Vagina (tissue), 2 donors: ENCODE results near the gene TNKS1BP1. TPM values are rescaled to one million over a fixed set of nuclear protein-coding genes. Genes with fewer than 3 reads are reported as not detected.

Source experiments
- DNase-seq, 2 donors: peaks; one replicate each; pipeline ENCODE4 v3.0.0-alpha.2; 2017; ENCODE audit errors: extremely low spot score in 2 of 2
- H3K27ac ChIP-seq: fragments of 200-600 bp; sonication (generic); one replicate; pipeline ENCODE4 v1.5.1; 2019
- H3K27me3 ChIP-seq: fragments of 200-600 bp; sonication (generic); one replicate; pipeline ENCODE4 v1.5.1; 2019
- H3K36me3 ChIP-seq, 2 donors: fragments of 200-600 bp; sonication (generic); one replicate each; pipeline ENCODE4 v1.5.1; 2017 to 2019
- H3K4me1 ChIP-seq: fragments of 200-600 bp; sonication (generic); one replicate; pipeline ENCODE4 v1.5.1; 2019
- H3K4me3 ChIP-seq, 2 donors: fragments of 200-600 bp; sonication (generic); 1 replicate in 1 of 2; 2 replicates in 1 of 2; pipeline ENCODE4 v1.5.1; 2016 to 2019
- H3K9me3 ChIP-seq: fragments of 200-600 bp; sonication (generic); one replicate; pipeline ENCODE4 v1.5.1; 2019
- POLR2A ChIP-seq, 2 donors: fragments of 450-650 bp; IDR thresholded peaks; one replicate each; pipeline ENCODE4 v1.6.1; 2017; ENCODE audit warnings: antibody characterized with exemption in 2 of 2, mild to moderate bottlenecking in 2 of 2, moderate library complexity in 2 of 2
- POLR2AphosphoS5 ChIP-seq, 2 donors: sonication (generic); formaldehyde crosslinking; IDR thresholded peaks; one replicate each; pipeline ENCODE4 v1.9.0; 2017; ENCODE audit warnings: antibody characterized with exemption in 2 of 2, mild to moderate bottlenecking in 2 of 2, low read depth in 1 of 2; ENCODE audit not compliant: insufficient read depth in 1 of 2
- intact Hi-C: fragments of 100-400 bp; cut with DNase I; formaldehyde crosslinking; loops from one replicate; pipeline ENCODE4 v1.15.1; 2023
- total RNA-seq: library from RNA; depleted of rRNA; stranded (reverse); fragments of >200 nt; gene quantifications from one replicate; pipeline ENCODE4 v1.2.3, GENCODE V29; 2016
- TF ChIP-seq, protein P1 (sequence below), 3 experiments: fragments of 450-650 bp in 2 of 3; fragments of 200-600 bp in 1 of 3; sonication (generic) in 1 of 3; IDR thresholded peaks; one replicate each; pipeline ENCODE4 v1.5.1; 2017 to 2019; ENCODE audit warnings: antibody characterized with exemption in 3 of 3, mild to moderate bottlenecking in 2 of 3, moderate library complexity in 2 of 3

Gene TNKS1BP1
- total RNA-seq, 1 donor from 2014 or later = 159 TPM

DNA sequence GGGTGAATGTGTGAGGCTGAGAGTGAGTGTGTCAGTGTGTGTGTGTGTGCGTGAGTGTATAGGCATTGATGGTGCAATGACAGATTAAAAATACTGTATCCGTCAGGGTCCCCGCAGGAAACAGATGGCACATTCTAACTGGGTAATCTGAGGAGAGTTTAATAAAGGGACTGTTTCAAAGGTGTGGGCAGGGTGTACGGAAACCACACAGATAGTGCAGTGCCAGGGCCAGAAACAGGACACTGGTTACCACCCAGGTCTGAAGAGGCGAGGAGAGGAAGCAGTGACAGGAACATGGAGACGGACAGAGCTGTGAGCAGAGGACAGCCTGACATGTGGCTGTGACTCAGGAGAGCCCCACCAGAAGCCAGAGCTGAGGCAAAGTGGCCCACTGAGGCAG, 29.9 kb upstream of the TNKS1BP1 start:
- no peak overlapping the region for H3K27ac ChIP-seq
- H3K4me1 ChIP-seq = peaks cover 20% of the 10 kb centered on the region
- H3K9me3 ChIP-seq = no peaks in the 10 kb centered on the region
- H3K27me3 ChIP-seq = no peaks in the 10 kb centered on the region
- intact Hi-C loops = no loop called here
- no peak for TF ChIP-seq POLR2AphosphoS5 (IDR thresholded peaks at IDR 0.05; ENCODE audit: insufficient read depth in 1 of 2, low read depth in 1 of 2)
- TF ChIP-seq, protein P1, sequence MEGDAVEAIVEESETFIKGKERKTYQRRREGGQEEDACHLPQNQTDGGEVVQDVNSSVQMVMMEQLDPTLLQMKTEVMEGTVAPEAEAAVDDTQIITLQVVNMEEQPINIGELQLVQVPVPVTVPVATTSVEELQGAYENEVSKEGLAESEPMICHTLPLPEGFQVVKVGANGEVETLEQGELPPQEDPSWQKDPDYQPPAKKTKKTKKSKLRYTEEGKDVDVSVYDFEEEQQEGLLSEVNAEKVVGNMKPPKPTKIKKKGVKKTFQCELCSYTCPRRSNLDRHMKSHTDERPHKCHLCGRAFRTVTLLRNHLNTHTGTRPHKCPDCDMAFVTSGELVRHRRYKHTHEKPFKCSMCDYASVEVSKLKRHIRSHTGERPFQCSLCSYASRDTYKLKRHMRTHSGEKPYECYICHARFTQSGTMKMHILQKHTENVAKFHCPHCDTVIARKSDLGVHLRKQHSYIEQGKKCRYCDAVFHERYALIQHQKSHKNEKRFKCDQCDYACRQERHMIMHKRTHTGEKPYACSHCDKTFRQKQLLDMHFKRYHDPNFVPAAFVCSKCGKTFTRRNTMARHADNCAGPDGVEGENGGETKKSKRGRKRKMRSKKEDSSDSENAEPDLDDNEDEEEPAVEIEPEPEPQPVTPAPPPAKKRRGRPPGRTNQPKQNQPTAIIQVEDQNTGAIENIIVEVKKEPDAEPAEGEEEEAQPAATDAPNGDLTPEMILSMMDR (IDR thresholded peaks at IDR 0.05) = no peak
- no peak for TF ChIP-seq POLR2A (IDR thresholded peaks at IDR 0.05)
- DNase-seq = no peak
- no peaks in the 10 kb centered on the region for H3K36me3 ChIP-seq
- no peak overlapping the region for H3K4me3 ChIP-seq

DNA sequence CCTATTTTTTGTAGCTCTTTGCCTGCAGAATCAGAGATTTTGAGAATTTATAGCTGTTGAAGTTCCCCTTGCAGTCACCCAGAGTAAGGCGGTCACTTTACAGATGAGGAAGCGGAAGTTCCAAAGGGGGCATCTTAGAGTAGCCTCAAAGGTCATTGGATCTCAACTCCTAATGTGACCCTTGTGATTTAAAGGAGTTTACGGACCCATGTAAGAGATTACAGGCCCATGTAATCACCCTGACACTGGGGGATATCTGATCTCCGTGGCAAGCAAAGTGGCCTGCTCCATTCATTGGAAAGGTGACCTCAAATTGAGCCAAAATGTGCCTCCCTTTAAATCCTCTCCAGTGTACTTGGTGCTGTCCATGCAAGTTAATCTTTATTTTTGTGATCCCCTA, 29.1 kb upstream of the TNKS1BP1 start:
- H3K4me1 ChIP-seq = peaks cover 24% of the 10 kb centered on the region
- H3K9me3 ChIP-seq = no peaks in the 10 kb centered on the region
- H3K4me3 ChIP-seq = no peak overlapping the region
- H3K36me3 ChIP-seq = no peaks in the 10 kb centered on the region
- no peak overlapping the region for H3K27ac ChIP-seq
- no peaks in the 10 kb centered on the region for H3K27me3 ChIP-seq
- no peak for TF ChIP-seq POLR2AphosphoS5 (IDR thresholded peaks at IDR 0.05; ENCODE audit: insufficient read depth in 1 of 2, low read depth in 1 of 2)
- TF ChIP-seq POLR2A (IDR thresholded peaks at IDR 0.05) = no peak
- TF ChIP-seq, protein P1 (IDR thresholded peaks at IDR 0.05) = no peak
- no peak for DNase-seq
- intact Hi-C loops = no loop called here

DNA sequence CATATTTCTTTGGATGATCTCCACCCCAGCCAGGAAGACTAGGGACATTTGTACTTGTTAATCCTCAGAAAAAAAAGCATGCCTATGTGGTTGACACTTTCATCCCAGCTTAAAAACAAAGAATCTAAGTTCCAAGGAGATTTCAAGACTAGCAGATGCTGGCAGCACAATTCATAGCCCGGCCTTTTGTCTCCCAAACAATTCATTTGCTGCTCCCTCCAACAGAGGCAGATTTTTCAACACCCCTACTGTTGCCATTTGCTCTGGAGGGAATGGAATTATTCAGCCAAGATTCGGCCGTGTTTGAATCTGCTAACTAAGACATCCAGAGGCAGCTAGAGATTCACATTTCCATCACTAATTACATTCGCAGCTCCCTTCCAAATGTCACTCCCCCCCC, 28.7 kb upstream of the TNKS1BP1 start:
- intact Hi-C loops = no loop called here
- H3K9me3 ChIP-seq = no peaks in the 10 kb centered on the region
- H3K4me1 ChIP-seq = peaks cover 24% of the 10 kb centered on the region
- TF ChIP-seq, protein P1 (IDR thresholded peaks at IDR 0.05) = no peak
- no peak for TF ChIP-seq POLR2AphosphoS5 (IDR thresholded peaks at IDR 0.05; ENCODE audit: insufficient read depth in 1 of 2, low read depth in 1 of 2)
- no peak for TF ChIP-seq POLR2A (IDR thresholded peaks at IDR 0.05)
- no peak overlapping the region for H3K4me3 ChIP-seq
- H3K27me3 ChIP-seq = no peaks in the 10 kb centered on the region
- DNase-seq = no peak
- no peak overlapping the region for H3K27ac ChIP-seq
- no peaks in the 10 kb centered on the region for H3K36me3 ChIP-seq

DNA sequence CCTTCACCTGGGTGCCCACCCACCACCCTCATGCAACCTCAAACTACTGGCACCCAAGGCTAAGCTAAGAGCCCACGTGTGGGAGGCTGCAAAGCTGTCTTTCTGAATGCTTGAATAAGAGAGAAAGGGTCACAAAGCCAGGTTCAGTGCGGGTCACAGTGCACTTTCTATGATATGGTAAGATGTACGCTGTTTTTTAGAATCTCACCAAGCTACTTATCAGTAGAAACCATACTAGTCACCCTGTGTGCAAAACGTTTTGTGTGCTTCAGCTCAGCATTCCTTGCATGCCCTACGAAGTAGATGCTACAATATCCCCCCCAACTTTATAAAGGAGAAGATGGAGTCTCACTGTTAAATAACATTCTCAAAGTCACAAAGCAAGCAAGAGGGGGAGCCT, 28.3 kb upstream of the TNKS1BP1 start:
- TF ChIP-seq POLR2AphosphoS5 (IDR thresholded peaks at IDR 0.05; ENCODE audit: insufficient read depth in 1 of 2, low read depth in 1 of 2) (no peak), POLR2A (IDR thresholded peaks at IDR 0.05) (no peak)
- TF ChIP-seq, protein P1 (IDR thresholded peaks at IDR 0.05) = no peak
- DNase-seq = no peak
- H3K36me3 ChIP-seq = no peaks in the 10 kb centered on the region
- intact Hi-C loops = no loop called here
- H3K27me3 ChIP-seq = no peaks in the 10 kb centered on the region
- H3K4me1 ChIP-seq = peaks cover 20% of the 10 kb centered on the region
- H3K9me3 ChIP-seq = no peaks in the 10 kb centered on the region
- H3K27ac ChIP-seq = no peak overlapping the region
- H3K4me3 ChIP-seq = no peak overlapping the region

DNA sequence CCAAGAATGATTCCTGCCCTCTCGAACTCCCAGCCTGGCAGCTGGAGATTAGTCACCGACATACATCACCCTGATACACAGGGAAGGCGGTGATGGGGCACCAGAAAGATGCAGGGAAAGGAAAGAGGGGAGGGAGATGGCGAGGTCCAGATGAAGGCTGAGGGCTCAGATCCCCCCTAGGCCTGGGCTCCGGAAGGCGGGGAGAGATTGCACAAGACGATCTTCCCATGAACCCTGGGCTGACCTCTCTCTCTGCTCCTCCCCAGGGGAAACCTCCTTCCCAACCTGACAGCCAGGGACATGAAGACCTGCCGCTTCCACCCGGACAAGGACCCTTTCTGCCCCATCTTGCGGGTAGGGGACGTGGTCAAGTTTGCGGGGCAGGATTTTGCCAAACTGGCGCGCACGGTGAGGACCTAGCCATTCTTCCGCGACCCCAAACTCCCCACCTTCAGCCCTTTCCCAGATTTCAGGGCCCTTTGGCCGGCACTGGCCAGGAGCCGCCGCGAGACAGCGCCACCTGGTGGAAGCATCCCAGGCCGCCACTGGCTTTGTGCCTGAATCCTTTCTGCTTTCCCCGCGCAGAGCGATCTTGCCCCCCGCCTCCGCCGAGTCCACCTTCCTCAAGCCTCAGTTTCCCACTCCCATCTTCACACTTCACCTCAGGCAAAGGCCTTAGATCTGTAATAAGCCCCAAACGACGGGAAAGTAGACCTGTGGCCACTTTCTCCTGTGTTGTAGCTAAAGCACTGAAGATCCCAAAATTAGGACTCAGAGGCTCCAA, 24.9 kb upstream of the TNKS1BP1 start:
- intact Hi-C loops = loop anchor here (10.0 kb wide), 2 partner anchors 145 to 175 kb away; no protein-coding TSS in a partner anchor
- Histone ChIP-seq H3K4me1 (peaks cover 7% of the 10 kb centered on the region), H3K27me3 (no peaks in the 10 kb centered on the region), H3K36me3 (no peaks in the 10 kb centered on the region), H3K9me3 (no peaks in the 10 kb centered on the region), H3K4me3 (no peak overlapping the region), H3K27ac (no peak overlapping the region)
- DNase-seq = no peak
- TF ChIP-seq POLR2AphosphoS5 (IDR thresholded peaks at IDR 0.05; ENCODE audit: insufficient read depth in 1 of 2, low read depth in 1 of 2) (peak in 1 of 2 donors; percentile 36), POLR2A (IDR thresholded peaks at IDR 0.05) (no peak)
- TF ChIP-seq, protein P1 (IDR thresholded peaks at IDR 0.05) = peak in 2 of 3 experiments; percentile 80 to 85
